OCI-LY7 (cell line): Measurements from ENCODE around the gene MAP3K10.

Experiments used
- CTCF ChIP-seq: fragments of 200-600 bp; sonication (generic); conservative IDR thresholded peaks from 2 replicates; pipeline ENCODE4 v1.5.1; 2014; ENCODE audit warnings: mild to moderate bottlenecking, antibody characterized with exemption, low read length, moderate library complexity, mixed read lengths
- EZH2phosphoT487 ChIP-seq: fragments of 200-600 bp; sonication (generic); IDR thresholded peaks from 2 replicates; pipeline ENCODE4 v1.6.1; 2018; ENCODE audit warnings: low read depth, borderline replicate concordance, mild to moderate bottlenecking, mixed run types, antibody characterized with exemption, low read length, moderate library complexity, mixed read lengths

- TF ChIP-seq CTCF (no peak), EZH2phosphoT487 (no peak)
Observed at GRCh38 chr19:40241809-40242384, 50.7 kb downstream of the MAP3K10 start.
